Tracheal epithelial cell (primary cell): Measurements from ENCODE around the gene GADD45A. TPM values are rescaled to one million over a fixed set of nuclear protein-coding genes. Genes with fewer than 3 reads are reported as not detected.

Source experiments
- total RNA-seq: library from RNA; depleted of rRNA; stranded (reverse); fragments of >200 nt; gene quantifications from 2 replicates; pipeline ENCODE4 v1.2.1, GENCODE V29; 2014

GADD45A gene
- 82.3 and 132 TPM in 2 replicates for total RNA-seq

GRCh38 chr1:67685067-67685557 is at the start of gene GADD45A:
TSS of gene GADD45A (plus strand) at chr1:67685201. CDS start at chr1:67685495, 294 bp downstream.

Other genes starting within 250 kb of the GADD45A start
- gene GNG12, start 148.3 kb downstream of the GADD45A start, total RNA-seq, result 105 and 120 TPM in 2 replicates